Measurements from ENCODE around the gene TMEM131.

- TF ChIP-seq CTCF (IDR thresholded peaks at IDR 0.05), result no peak
- TF ChIP-seq NFE2L1 (CRISPR knock-in tag; IDR thresholded peaks at IDR 0.05), result no peak
- TF ChIP-seq ATF2 (CRISPR knock-in tag; IDR thresholded peaks at IDR 0.05; ENCODE audit: borderline replicate concordance, low read depth), result no peak
- TF ChIP-seq ESRRA (CRISPR knock-in tag; IDR thresholded peaks at IDR 0.05; ENCODE audit: borderline replicate concordance), result no peak
- TF ChIP-seq E2F4 (CRISPR knock-in tag; IDR thresholded peaks at IDR 0.05; ENCODE audit: borderline replicate concordance, low read depth), result no peak
- no peak for TF ChIP-seq JUN (CRISPR knock-in tag; IDR thresholded peaks at IDR 0.05)
Measured at GRCh38 chr2:97728091-97728731, 267.5 kb downstream of the TMEM131 start.

Measured in WTC11 (cell line).